H1 (cell line): ENCODE data around the gene ERC1. TPM values are rescaled to one million over a fixed set of nuclear protein-coding genes. Genes with fewer than 3 reads are reported as not detected.

Source experiments
- POLR2AphosphoS5 ChIP-seq: IDR thresholded peaks from 2 replicates; pipeline ENCODE4 v1.6.1; 2011; ENCODE audit warnings: low read depth, low read length
- POU5F1 ChIP-seq: IDR thresholded peaks from 2 replicates; pipeline ENCODE4 v1.6.1; 2011; ENCODE audit warnings: low read depth, mild to moderate bottlenecking, low read length, moderate library complexity
- SUZ12 ChIP-seq: fragments of 200-600 bp; sonication (generic); IDR thresholded peaks from 2 replicates; pipeline ENCODE4 v1.6.1; 2012; ENCODE audit warnings: mild to moderate bottlenecking, inconsistent platforms, low read length, moderate library complexity, mixed read lengths
- TAF1 ChIP-seq: IDR thresholded peaks from 2 replicates; pipeline ENCODE4 v1.6.1; 2011; ENCODE audit warnings: mild to moderate bottlenecking, low read depth, low read length
- ZNF274 ChIP-seq: IDR thresholded peaks from 2 replicates; pipeline ENCODE4 v1.7.0; 2012; ENCODE audit warnings: low read length, borderline replicate concordance; ENCODE audit errors: extremely low read depth
- polyA plus RNA-seq, 7 experiments: library from polyadenylated mRNA; depleted of rRNA in 3 of 7; stranded (reverse) in 5 of 7; unstranded in 2 of 7; fragments of >200 nt in 5 of 7; fragments of 200-250 nt in 2 of 7; gene quantifications; 1 replicate in 5 of 7; 2 replicates in 1 of 7; 4 replicates in 1 of 7; pipeline versions ENCODE4 v1.2.1 to v1.2.3, GENCODE V29; 2011 to 2013; ENCODE audit warnings: missing spikeins in 2 of 7, mixed read lengths in 2 of 7
- total RNA-seq: library from RNA; stranded (reverse); fragmentation: NEBNext Ultra II Directional; extraction: Animal tissue kit (Norgen Biotek cat#: 25700); gene quantifications from 2 replicates; pipeline ENCODE4 v1.2.1, GENCODE V29; 2021
- TF ChIP-seq, protein P1 (sequence below): IDR thresholded peaks from 2 replicates; pipeline ENCODE4 v1.6.1; 2012; ENCODE audit warnings: inconsistent platforms

The ERC1 gene
- total and polyA plus RNA-seq, 2 of the 8 experiments (the other 6 are each of a cell fraction or from before 2014, with no cell fraction given), result 7.8 to 45.7 TPM

DNA sequence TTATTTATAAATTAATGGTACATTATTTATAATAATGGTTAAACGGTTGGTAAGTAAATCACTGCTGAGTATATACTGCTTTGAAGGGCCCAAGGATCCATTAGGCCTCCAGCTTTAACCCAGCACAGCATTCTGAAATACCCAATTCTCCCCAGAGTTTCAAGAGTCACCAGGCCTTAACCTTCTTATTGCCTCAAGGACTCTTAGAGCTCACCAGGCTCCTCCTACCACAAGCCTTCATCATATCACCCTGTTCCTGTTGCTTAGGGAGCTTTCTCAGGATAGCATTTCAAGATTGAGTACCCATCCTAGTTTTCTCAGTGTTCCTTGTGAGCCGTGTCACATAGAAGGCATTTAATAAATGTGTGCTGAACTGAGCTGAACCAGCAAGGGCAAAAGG lies 360.9 kb downstream of the ERC1 start (continued):
- TF ChIP-seq, protein P1, sequence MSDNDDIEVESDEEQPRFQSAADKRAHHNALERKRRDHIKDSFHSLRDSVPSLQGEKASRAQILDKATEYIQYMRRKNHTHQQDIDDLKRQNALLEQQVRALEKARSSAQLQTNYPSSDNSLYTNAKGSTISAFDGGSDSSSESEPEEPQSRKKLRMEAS, result no peak
- TF ChIP-seq POU5F1, result no peak
- no peak for TF ChIP-seq ZNF274
- no peak for TF ChIP-seq POLR2AphosphoS5
- no peak for TF ChIP-seq TAF1
- TF ChIP-seq SUZ12, result no peak
- TF ChIP-seq, all 59 proteins: peak for 0
